Ascending aorta (tissue), 2 donors: ENCODE data around the gene MAN1A2. TPM values are rescaled to one million over a fixed set of nuclear protein-coding genes. Genes with fewer than 3 reads are reported as not detected.

Experiments
- DNase-seq, 2 donors: peaks; one replicate each; pipeline ENCODE4 v3.0.0-alpha.2; 2019; ENCODE audit warnings: low spot score in 2 of 2
- H3K27ac ChIP-seq, 2 donors: fragments of 200-600 bp; sonication (generic); one replicate each; pipeline ENCODE4 v1.5.1; 2016 to 2017; ENCODE audit warnings: mild to moderate bottlenecking in 1 of 2
- H3K27me3 ChIP-seq: fragments of 200-600 bp; sonication (generic); one replicate; pipeline ENCODE4 v1.5.1; 2017
- H3K36me3 ChIP-seq, 2 donors: fragments of 200-600 bp; sonication (generic); one replicate each; pipeline ENCODE4 v1.5.1; 2016
- H3K4me1 ChIP-seq, 2 donors: fragments of 200-600 bp; sonication (generic); one replicate each; pipeline ENCODE4 v1.5.1; 2016 to 2017; ENCODE audit warnings: mild to moderate bottlenecking in 1 of 2
- H3K4me3 ChIP-seq, 2 donors: fragments of 200-600 bp; sonication (generic); one replicate each; pipeline ENCODE4 v1.5.1; 2016 to 2017; ENCODE audit warnings: mild to moderate bottlenecking in 1 of 2
- H3K9me3 ChIP-seq, 2 donors: fragments of 200-600 bp; sonication (generic); one replicate each; pipeline ENCODE4 v1.5.1; 2016
- CTCF ChIP-seq, 3 experiments: fragments of 200-600 bp in 2 of 3; fragments of 450-650 bp in 1 of 3; sonication (generic) in 2 of 3; IDR thresholded peaks; one replicate each; pipeline ENCODE4 v1.5.1; 2016 to 2019; ENCODE audit warnings: antibody characterized with exemption in 3 of 3, mild to moderate bottlenecking in 1 of 3, moderate library complexity in 1 of 3
- intact Hi-C: fragments of 100-400 bp; cut with DNase I; formaldehyde crosslinking; loops from one replicate; pipeline ENCODE4 v1.15.1; 2023
- total RNA-seq: library from RNA; depleted of rRNA; stranded (reverse); fragments of >200 nt; gene quantifications from one replicate; pipeline ENCODE4 v1.1.0, GENCODE V29; 2016

MAN1A2 gene
- total RNA-seq, 1 donor from 2014 or later = 25.4 TPM

- no peak for DNase-seq
- H3K4me1 ChIP-seq = no peaks in the 10 kb centered on the region
- H3K36me3 ChIP-seq = peaks cover 2 to 6% of the 10 kb centered on the region in 2 donors
- H3K4me3 ChIP-seq = no peak overlapping the region
- intact Hi-C loops = no loop called here
- no peaks in the 10 kb centered on the region for H3K9me3 ChIP-seq
- no peak overlapping the region for H3K27ac ChIP-seq
- TF ChIP-seq CTCF (IDR thresholded peaks at IDR 0.05) = no peak
- H3K27me3 ChIP-seq = no peaks in the 10 kb centered on the region
These were observed 127.8 kb downstream of the MAN1A2 start for GRCh38 chr1:117495068-117495467.

GRCh38 chr1:117499071-117499470, 131.8 kb downstream of the MAN1A2 start:
- no peak overlapping the region for H3K4me3 ChIP-seq
- peaks cover 6 to 11% of the 10 kb centered on the region in 2 donors for H3K36me3 ChIP-seq
- no peak for DNase-seq
- no peaks in the 10 kb centered on the region for H3K27me3 ChIP-seq
- intact Hi-C loops = no loop called here
- no peaks in the 10 kb centered on the region for H3K9me3 ChIP-seq
- no peak for TF ChIP-seq CTCF (IDR thresholded peaks at IDR 0.05)
- H3K27ac ChIP-seq = no peak overlapping the region
- no peaks in the 10 kb centered on the region for H3K4me1 ChIP-seq

- H3K4me1 ChIP-seq = no peaks in the 10 kb centered on the region
- no peak overlapping the region for H3K27ac ChIP-seq
- peaks cover 6 to 16% of the 10 kb centered on the region in 2 donors for H3K36me3 ChIP-seq
- DNase-seq = no peak
- no peaks in the 10 kb centered on the region for H3K27me3 ChIP-seq
- no peaks in the 10 kb centered on the region for H3K9me3 ChIP-seq
- H3K4me3 ChIP-seq = no peak overlapping the region
- TF ChIP-seq CTCF (IDR thresholded peaks at IDR 0.05) = no peak
- intact Hi-C loops = no loop called here
These were observed 133.3 kb downstream of the MAN1A2 start for GRCh38 chr1:117500584-117500983.

- Histone ChIP-seq H3K4me3 (no peak overlapping the region), H3K27me3 (no peaks in the 10 kb centered on the region), H3K27ac (no peak overlapping the region), H3K36me3 (peaks cover 6 to 16% of the 10 kb centered on the region in 2 donors), H3K9me3 (no peaks in the 10 kb centered on the region), H3K4me1 (no peaks in the 10 kb centered on the region)
- intact Hi-C loops = no loop called here
- DNase-seq = no peak
- TF ChIP-seq CTCF (IDR thresholded peaks at IDR 0.05) = no peak
These were observed 134.0 kb downstream of the MAN1A2 start for GRCh38 chr1:117501281-117501680.

GRCh38 chr1:117511273-117511672, 144.0 kb downstream of the MAN1A2 start:
- Histone ChIP-seq H3K9me3 (no peaks in the 10 kb centered on the region), H3K27ac (no peak overlapping the region), H3K27me3 (no peaks in the 10 kb centered on the region), H3K4me3 (no peak overlapping the region), H3K36me3 (peaks cover 0 to 11% of the 10 kb centered on the region in 2 donors), H3K4me1 (no peaks in the 10 kb centered on the region)
- intact Hi-C loops = loop anchor here (5.0 kb wide), 1 partner anchor 386 kb away; no protein-coding TSS in a partner anchor
- TF ChIP-seq CTCF (IDR thresholded peaks at IDR 0.05) = no peak
- DNase-seq = no peak
